AG09319 (cell line): ENCODE measurements around the gene SPNS2.

Experiments
- DNase-seq: peaks from one replicate; pipeline ENCODE4 v3.0.0-alpha.2; 2010; ENCODE audit warnings: low read depth; ENCODE audit errors: extremely low read depth
- TF ChIP-seq, protein P1 (sequence below): IDR thresholded peaks from 2 replicates; pipeline ENCODE4 v1.5.1; 2011; ENCODE audit warnings: low read depth, mild to moderate bottlenecking, inconsistent platforms, low read length, moderate library complexity

The SPNS2 gene

DNA sequence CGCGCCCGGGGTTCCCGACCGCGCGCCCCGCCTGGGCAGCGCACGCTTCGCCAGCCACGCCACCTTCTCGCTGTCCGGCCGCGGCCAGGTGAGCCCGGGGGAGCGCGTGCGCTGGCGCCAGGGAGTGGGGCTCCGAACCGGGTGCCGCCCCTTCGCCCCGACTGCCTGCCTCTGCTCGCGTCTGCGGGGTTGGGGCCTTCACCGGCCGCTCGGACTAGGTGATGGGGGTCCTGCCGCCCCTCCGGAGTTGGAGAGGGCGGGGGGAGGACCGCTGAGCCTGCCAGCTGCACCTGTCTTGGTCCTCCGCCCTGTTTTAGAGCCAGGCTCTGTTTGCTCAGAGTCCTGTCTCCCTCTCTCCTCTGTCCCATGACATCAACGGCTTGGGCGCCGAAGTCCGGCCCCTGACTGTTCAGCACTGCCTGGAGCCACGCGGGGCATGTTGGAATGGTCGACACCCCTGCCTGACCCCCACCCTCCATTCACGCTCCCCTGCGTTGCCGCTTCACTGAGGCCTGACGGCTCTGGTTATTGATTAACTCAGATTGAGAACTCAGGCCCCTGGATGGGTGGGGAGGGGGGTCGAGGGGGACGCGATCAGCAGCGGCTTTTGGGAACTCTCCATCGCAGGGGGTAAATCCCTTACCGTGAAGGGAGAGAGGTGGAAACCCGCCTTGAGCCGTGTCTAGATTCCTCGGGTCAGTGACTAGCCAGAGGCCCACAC, 86.4 kb downstream of the SPNS2 start:
- TF ChIP-seq, protein P1, sequence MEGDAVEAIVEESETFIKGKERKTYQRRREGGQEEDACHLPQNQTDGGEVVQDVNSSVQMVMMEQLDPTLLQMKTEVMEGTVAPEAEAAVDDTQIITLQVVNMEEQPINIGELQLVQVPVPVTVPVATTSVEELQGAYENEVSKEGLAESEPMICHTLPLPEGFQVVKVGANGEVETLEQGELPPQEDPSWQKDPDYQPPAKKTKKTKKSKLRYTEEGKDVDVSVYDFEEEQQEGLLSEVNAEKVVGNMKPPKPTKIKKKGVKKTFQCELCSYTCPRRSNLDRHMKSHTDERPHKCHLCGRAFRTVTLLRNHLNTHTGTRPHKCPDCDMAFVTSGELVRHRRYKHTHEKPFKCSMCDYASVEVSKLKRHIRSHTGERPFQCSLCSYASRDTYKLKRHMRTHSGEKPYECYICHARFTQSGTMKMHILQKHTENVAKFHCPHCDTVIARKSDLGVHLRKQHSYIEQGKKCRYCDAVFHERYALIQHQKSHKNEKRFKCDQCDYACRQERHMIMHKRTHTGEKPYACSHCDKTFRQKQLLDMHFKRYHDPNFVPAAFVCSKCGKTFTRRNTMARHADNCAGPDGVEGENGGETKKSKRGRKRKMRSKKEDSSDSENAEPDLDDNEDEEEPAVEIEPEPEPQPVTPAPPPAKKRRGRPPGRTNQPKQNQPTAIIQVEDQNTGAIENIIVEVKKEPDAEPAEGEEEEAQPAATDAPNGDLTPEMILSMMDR = no peak
- DNase-seq = no peak

DNA sequence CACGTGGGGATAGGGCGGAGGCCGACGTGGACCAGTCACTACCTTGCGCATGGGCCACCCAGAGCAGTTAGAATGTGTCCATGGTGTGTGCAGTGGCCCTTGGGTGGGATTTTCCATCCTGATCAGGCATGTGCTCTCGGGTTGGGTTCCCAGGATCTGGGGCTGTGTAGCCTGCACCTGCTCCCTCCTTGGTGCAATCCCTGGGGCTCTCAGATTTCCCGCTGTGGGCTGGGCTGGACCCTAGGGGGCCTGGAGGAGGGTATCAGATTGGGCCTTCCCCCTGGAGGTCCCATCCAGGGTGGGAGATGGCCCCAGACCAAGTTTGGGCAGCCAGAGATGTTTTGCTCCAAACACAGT, 86.9 kb downstream of the SPNS2 start:
- TF ChIP-seq, protein P1 = no peak
- DNase-seq = no peak

DNA sequence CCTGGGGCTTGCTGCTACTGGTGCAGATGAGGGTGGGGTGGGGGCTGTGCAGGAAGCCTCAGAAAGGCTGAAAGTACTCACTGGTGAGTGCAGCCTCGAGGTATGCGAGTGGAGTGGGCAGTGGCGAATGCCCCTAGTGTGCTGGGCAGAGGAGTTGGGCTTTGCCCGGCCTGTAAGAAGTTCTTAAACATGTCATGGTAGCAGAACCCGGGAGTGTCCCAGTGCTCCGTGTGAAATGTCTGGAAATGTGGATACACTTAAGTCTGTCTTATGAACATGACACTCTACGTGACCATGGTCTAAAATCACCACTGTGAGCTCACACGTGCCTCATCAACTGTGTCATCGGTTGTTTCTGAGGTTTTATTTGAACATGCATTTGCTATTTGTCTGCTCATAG, 87.4 kb downstream of the SPNS2 start:
- TF ChIP-seq, protein P1 = no peak
- DNase-seq = no peak

DNA sequence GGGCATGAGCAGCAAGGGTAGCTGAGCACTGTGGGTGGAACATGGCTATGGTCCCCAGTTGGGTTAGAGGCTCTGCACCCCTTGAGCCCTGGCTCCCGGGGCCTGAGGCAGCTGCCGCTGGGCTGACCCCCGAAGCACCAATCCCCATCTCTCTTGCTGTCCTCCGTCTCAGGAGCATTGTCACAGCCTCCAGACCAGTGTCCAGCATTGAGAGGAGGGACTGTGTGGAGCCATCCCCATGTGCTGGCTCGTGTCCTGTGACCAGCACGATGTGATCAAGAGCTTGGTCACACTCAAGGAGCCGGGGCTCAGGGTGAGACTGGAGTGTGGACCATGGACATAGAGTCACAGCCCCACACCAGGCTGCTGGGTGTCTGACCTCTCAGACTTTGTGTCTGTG, 88.5 kb downstream of the SPNS2 start:
- DNase-seq = no peak
- TF ChIP-seq, protein P1 = no peak

DNA sequence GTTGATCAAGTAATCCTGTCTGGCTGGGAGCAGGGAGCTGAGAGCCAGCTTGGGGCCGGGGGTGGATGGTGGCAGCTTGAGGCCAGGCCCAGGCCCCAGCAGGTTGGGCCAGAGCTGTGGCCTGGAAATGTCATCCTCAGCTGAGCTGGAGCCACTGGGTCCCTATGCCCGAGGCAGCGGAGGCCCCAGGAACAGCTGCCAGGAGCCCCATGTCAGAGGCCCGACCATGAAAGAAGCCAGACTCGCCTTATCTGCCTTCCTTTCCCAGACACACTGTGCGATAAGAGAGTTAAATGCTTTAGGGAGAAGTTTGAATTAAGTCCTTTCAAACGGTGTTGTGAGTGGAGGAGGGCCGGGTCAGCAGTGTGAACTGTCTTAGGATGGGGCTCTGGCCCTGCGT, 89.1 kb downstream of the SPNS2 start:
- DNase-seq = no peak

DNA sequence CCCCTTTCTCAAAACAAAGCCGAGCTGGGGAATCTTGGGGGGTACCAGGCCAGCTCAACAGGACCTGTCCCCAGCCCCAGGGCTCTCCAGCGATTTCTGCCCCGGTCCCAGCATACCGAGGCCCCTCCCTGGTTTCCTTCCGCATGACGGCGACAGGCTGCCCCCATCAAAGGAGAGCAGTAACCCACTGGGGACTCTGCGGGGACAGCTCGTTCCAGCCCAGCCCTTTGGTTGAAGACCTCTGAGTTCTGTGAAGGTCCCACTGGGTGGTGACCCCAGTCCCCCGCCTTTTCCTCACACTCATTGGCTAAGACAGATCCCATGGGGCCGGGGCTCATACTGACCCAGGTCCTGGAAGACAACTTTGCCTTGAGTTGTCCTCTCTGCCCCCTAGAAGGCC, 89.7 kb downstream of the SPNS2 start:
- TF ChIP-seq, protein P1 = no peak
- no peak for DNase-seq

More for the DNA sequence above, 89.1 kb downstream of the SPNS2 start:
- TF ChIP-seq, protein P1 = no peak
